ENCODE data around the gene MAP3K12. TPM values are rescaled to one million over a fixed set of nuclear protein-coding genes. Genes with fewer than 3 reads are reported as not detected.
"Not testable (repeated sequence)": the region's sequence is repeated elsewhere in the genome, so short reads cannot be mapped to it uniquely, and the experiment has no call there.

MAP3K12 gene
- 10 to 100 TPM in 2 of 9 donors, 1 to 10 TPM in 7; 3.3 to 12.6 (median 4.2) TPM for total RNA-seq
- polyA plus RNA-seq = 1 to 10 TPM; 4.5 to 6.5 TPM
- long read RNA-seq, donor 1, partial matches to known transcripts = 1 of 7 reads
- long read RNA-seq, donor 1, other reads (novel, unspliced or antisense) = 6 of 7 reads
- long read RNA-seq, donor 2, partial matches to known transcripts = 0 of 7 reads
- long read RNA-seq, donor 2, other reads (novel, unspliced or antisense) = 5 of 7 reads
- long read RNA-seq, donor 3, full-length matches to known transcripts = 1 of 7 reads
- long read RNA-seq, donor 3, partial matches to known transcripts = 1 of 7 reads
- long read RNA-seq, donor 3, other reads (novel, unspliced or antisense) = 5 of 7 reads

- H3K27ac ChIP-seq = peak within 1 kb of the TSS; percentile 90 to 100 (median 97)
- peaks cover 5 to 67% (median 37%) of the 10 kb centered on the region in 12 donors for H3K4me1 ChIP-seq
- peak within 1 kb of the TSS; percentile 36 to 98 (median 76) for H3K4me3 ChIP-seq
- no peaks in the 10 kb centered on the region for H3K27me3 ChIP-seq
- H3K9me3 ChIP-seq = no peaks in the 10 kb centered on the region
- TF ChIP-seq CTCF (IDR thresholded peaks at IDR 0.05) (peak in 1 of 12 donors; percentile 6), POLR2A (IDR thresholded peaks at IDR 0.05) (no peak)
- H3K36me3 ChIP-seq = peaks cover 0 to 8% (median 2%) of the 10 kb centered on the region in 9 donors
- DNase-seq (peak; percentile 69 to 82 (median 77)), ATAC-seq (peak in 3 of 4 donors; percentile 3 to 10 (median 4))
- 1 to 2% (median 2%) methylated on average over 38 to 51 of the region's 51 CpGs for whole genome bisulfite sequencing, 4 donors
- intact Hi-C loops (cut with DNase I) = loop anchor here in 9 of 10 donors (2.0 to 10.0 kb wide), 11 partner anchors 37 to 287 kb away; partner anchors contain the start of genes AAAS (in 6 of the 9), PCBP2 (in 4 of the 9) and PRR13 (in 1 of the 9)
Observed at GRCh38 chr12:53499266-53500141, at the start of gene MAP3K12. Gene MAP3K12, minus strand, starts transcription at chr12:53499458. Its CDS starts 12,067 bp downstream, at chr12:53487391.

- ATAC-seq, H3K27ac ChIP-seq, H3K4me3 ChIP-seq, H3K27me3 ChIP-seq, H3K9me3 ChIP-seq, DNase-seq: not testable (repeated sequence)
- Histone ChIP-seq H3K4me1 (peaks cover 0 to 18% (median 9%) of the 10 kb centered on the region in 12 donors), H3K36me3 (peaks cover 0 to 80% (median 50%) of the 10 kb centered on the region in 9 donors)
- WGBS, 4 donors = 95 to 98% (median 97%) methylated on average over 6 of the region's 6 CpGs
- intact Hi-C loops (cut with DNase I) = loop anchor here in 5 of 10 donors (5.0 to 10.0 kb wide), 3 partner anchors 76 to 199 kb away; partner anchors contain the start of gene ATF7 (in 3 of the 5)
Observed at GRCh38 chr12:53548354-53548753, 49.1 kb upstream of the MAP3K12 start.

GRCh38 chr12:53543539-53543938, 44.3 kb upstream of the MAP3K12 start:
- peak in 4 of 5 donors; percentile 39 to 71 (median 50) for DNase-seq
- no peaks in the 10 kb centered on the region for H3K9me3 ChIP-seq

More at GRCh38 chr12:53543539-53543938, 44.3 kb upstream of the MAP3K12 start:
- Histone ChIP-seq H3K27me3 (no peaks in the 10 kb centered on the region), H3K4me1 (peaks cover 0 to 18% (median 9%) of the 10 kb centered on the region in 12 donors), H3K27ac (peak overlapping the region in 10 of 12 donors; percentile 4 to 64 (median 34)), H3K4me3 (no peak overlapping the region), H3K36me3 (peaks cover 0 to 79% (median 59%) of the 10 kb centered on the region in 9 donors)
- 21 to 25% (median 23%) methylated on average over 5 of the region's 5 CpGs for WGBS, 4 donors
- peak; percentile 79 to 94 (median 92) for ATAC-seq
- intact Hi-C loops (cut with DNase I) = loop anchor here in 9 of 10 donors (1.0 to 10.0 kb wide), 10 partner anchors 49 to 203 kb away; partner anchors contain the start of genes ATP5MC2 (in 6 of the 9) and ATF7 (in 4 of the 9)
- TF ChIP-seq CTCF (IDR thresholded peaks at IDR 0.05) = peak; percentile 70 to 97 (median 84)
- TF ChIP-seq POLR2A (IDR thresholded peaks at IDR 0.05) = no peak

All from heart left ventricle (tissue), 16 donors.